Measurements from ENCODE around the gene TGIF1. TPM values are rescaled to one million over a fixed set of nuclear protein-coding genes. Genes with fewer than 3 reads are reported as not detected.

The TGIF1 gene
- total and polyA plus RNA-seq, 9 of the 15 experiments (the other 6 are each of a cell fraction or from before 2014, with no cell fraction given) = 16.1 to 77.7 (median 44.6) TPM

- no peak for TF ChIP-seq ARID3B (CRISPR knock-in tag; IDR thresholded peaks at IDR 0.05; ENCODE audit: borderline replicate concordance)
- no peak for TF ChIP-seq NRF1 (conservative IDR thresholded peaks at IDR 0.05 in 1 of 2, IDR thresholded peaks at IDR 0.05 in 1 of 2)
- TF ChIP-seq NFIC (IDR thresholded peaks at IDR 0.05) = no peak
- TF ChIP-seq SRF (CRISPR knock-in tag; IDR thresholded peaks at IDR 0.05) = peak in 1 of 2 experiments; percentile 91; a peak in 2 of 4 replicates
- TF ChIP-seq E2F1 (CRISPR knock-in tag; IDR thresholded peaks at IDR 0.05) = 0 out of 2 replicates have a peak, but pooled peaks have one; percentile 48
- TF ChIP-seq PHF20 (IDR thresholded peaks at IDR 0.05; ENCODE audit: partially characterized antibody) = no peak
- no peak for TF ChIP-seq MCM5 (IDR thresholded peaks at IDR 0.05; ENCODE audit: low read depth)
- peak; percentile 95 for TF ChIP-seq ZNF263 (CRISPR knock-in tag; IDR thresholded peaks at IDR 0.05; ENCODE audit: borderline replicate concordance)
- TF ChIP-seq SUPT5H (IDR thresholded peaks at IDR 0.05) = no peak
- no peak for TF ChIP-seq DLX4 (CRISPR knock-in tag; IDR thresholded peaks at IDR 0.05)
- no peak for TF ChIP-seq BRCA1 (IDR thresholded peaks at IDR 0.05)
- TF ChIP-seq BRCA1 (CRISPR knock-in tag; IDR thresholded peaks at IDR 0.05) = no peak
- TF ChIP-seq FUS (optimal IDR thresholded peaks at IDR 0.05; ENCODE audit: low read depth, low read length) = no peak
- TF ChIP-seq NCOA2 (IDR thresholded peaks at IDR 0.05; ENCODE audit: partially characterized antibody in 2 of 2) = no peak
- no peak for TF ChIP-seq MLX (CRISPR knock-in tag; conservative IDR thresholded peaks at IDR 0.05)
- TF ChIP-seq CBX2 (IDR thresholded peaks at IDR 0.05; ENCODE audit: insufficient read depth, low read length, poor library complexity, severe bottlenecking) = no peak
- TF ChIP-seq E2F5 (CRISPR knock-in tag; IDR thresholded peaks at IDR 0.05) = no peak; the same call in 1 of the 2 replicates
Observed at GRCh38 chr18:3447895-3448837, 1.8 kb upstream of the TGIF1 start (continued).

All from K562 (cell line).